Astrocyte (in vitro differentiated cells and primary cell): ENCODE data around the gene ZGRF1. TPM values are rescaled to one million over a fixed set of nuclear protein-coding genes. Genes with fewer than 3 reads are reported as not detected.

Source experiments
- DNase-seq: peaks from one replicate; pipeline ENCODE4 v3.0.0-alpha.2; 2010; ENCODE audit warnings: low read depth
- FAIRE-seq: peaks from 2 replicates; lab custom pipeline; 2011; peaks lifted over from hg19 to GRCh38; lab: Jason Lieb, UNC
- H2AFZ ChIP-seq: 2 replicates; pipeline ENCODE4 v1.6.0; 2012; ENCODE audit warnings: low read depth, low read length, inconsistent platforms
- H3K27ac ChIP-seq: 2 replicates; pipeline ENCODE4 v1.5.1; 2011; ENCODE audit warnings: low read depth, low read length, inconsistent platforms
- H3K27me3 ChIP-seq: 2 replicates; pipeline ENCODE4 v1.6.0; 2011; ENCODE audit warnings: low read length, inconsistent platforms; ENCODE audit not compliant: insufficient read depth
- H3K36me3 ChIP-seq: 2 replicates; pipeline ENCODE4 v1.5.1; 2011; ENCODE audit warnings: low read length, inconsistent platforms; ENCODE audit not compliant: insufficient read depth
- H3K4me1 ChIP-seq: 2 replicates; pipeline ENCODE4 v1.5.1; 2011; ENCODE audit warnings: low read length, inconsistent platforms; ENCODE audit not compliant: insufficient read depth
- H3K4me2 ChIP-seq: 2 replicates; pipeline ENCODE4 v1.6.0; 2012; ENCODE audit warnings: low read length, inconsistent platforms
- H3K4me3 ChIP-seq: 2 replicates; pipeline ENCODE4 v1.5.1; 2011; ENCODE audit warnings: low read depth, mild to moderate bottlenecking, low read length, inconsistent platforms; ENCODE audit not compliant: insufficient read depth
- H3K79me2 ChIP-seq: 2 replicates; pipeline ENCODE4 v1.6.0; 2012; ENCODE audit warnings: mild to moderate bottlenecking, low read length, inconsistent platforms; ENCODE audit not compliant: insufficient read depth
- H3K9ac ChIP-seq: 2 replicates; pipeline ENCODE4 v1.6.0; 2012; ENCODE audit warnings: mild to moderate bottlenecking, low read length, inconsistent platforms
- H3K9me3 ChIP-seq: 2 replicates; pipeline ENCODE4 v1.5.1; 2012; ENCODE audit warnings: low read depth, mild to moderate bottlenecking, low read length, inconsistent platforms; ENCODE audit not compliant: insufficient read depth
- H4K20me1 ChIP-seq: 2 replicates; pipeline ENCODE4 v1.6.0; 2012; ENCODE audit warnings: low read length, inconsistent platforms; ENCODE audit not compliant: insufficient read depth
- H3K27ac Mint-ChIP-seq: one replicate; pipeline ENCODE4 v1.8.0; 2021; ENCODE audit warnings: mild to moderate bottlenecking, mixed read lengths; ENCODE audit not compliant: unreplicated experiment
- H3K27me3 Mint-ChIP-seq: one replicate; pipeline ENCODE4 v1.8.0; 2021; ENCODE audit warnings: low read depth, mixed read lengths; ENCODE audit not compliant: unreplicated experiment
- H3K36me3 Mint-ChIP-seq: one replicate; pipeline ENCODE4 v1.8.0; 2021; ENCODE audit warnings: low read depth, mixed read lengths; ENCODE audit not compliant: unreplicated experiment
- H3K4me1 Mint-ChIP-seq: one replicate; pipeline ENCODE4 v1.8.0; 2021; ENCODE audit warnings: low read depth, mixed read lengths; ENCODE audit not compliant: unreplicated experiment
- H3K4me3 Mint-ChIP-seq: one replicate; pipeline ENCODE4 v1.8.0; 2021; ENCODE audit warnings: mild to moderate bottlenecking, moderate library complexity, mixed read lengths; ENCODE audit not compliant: unreplicated experiment
- H3K9me3 Mint-ChIP-seq: one replicate; pipeline ENCODE4 v1.8.0; 2021; ENCODE audit warnings: mild to moderate bottlenecking, mixed read lengths; ENCODE audit not compliant: unreplicated experiment
- EZH2 ChIP-seq: IDR thresholded peaks from 2 replicates; pipeline ENCODE4 v1.6.1; 2012; ENCODE audit warnings: mild to moderate bottlenecking, low read length, inconsistent platforms; ENCODE audit not compliant: insufficient read depth
- total RNA-seq: library from RNA; stranded (reverse); gene quantifications from 2 replicates; pipeline ENCODE4 v1.2.1, GENCODE V29; 2021
- TF ChIP-seq, protein P1 (sequence below): IDR thresholded peaks from 2 replicates; pipeline ENCODE4 v1.5.1; 2011; ENCODE audit warnings: low read depth, mild to moderate bottlenecking, inconsistent platforms, low read length, moderate library complexity; ENCODE audit not compliant: insufficient read depth

The ZGRF1 gene
- total RNA-seq, 1 donor from 2014 or later: 5.2 TPM

DNA sequence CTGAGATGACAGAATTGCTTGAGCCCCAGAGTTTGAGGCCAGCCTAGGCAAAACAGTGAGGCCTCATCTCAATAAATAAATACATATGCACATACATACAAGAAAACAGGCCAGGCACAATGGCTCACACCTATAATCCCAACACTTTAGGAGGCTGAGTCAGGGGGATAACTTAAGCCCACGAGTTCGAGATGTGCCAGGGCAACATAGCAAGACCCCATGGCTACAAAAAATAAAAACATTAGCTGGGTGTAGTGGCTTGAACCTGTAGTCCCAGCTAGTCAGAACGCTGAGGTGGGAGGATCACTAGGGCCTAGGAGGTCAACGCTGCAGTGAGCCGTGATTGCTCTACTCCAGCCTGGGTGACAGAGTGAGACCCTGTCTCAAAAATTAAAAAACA lies 69.2 kb downstream of the ZGRF1 start:
- Mint-ChIP-seq H3K4me1 (no peaks in the 10 kb centered on the region), H3K27me3 (no peaks in the 10 kb centered on the region), H3K9me3 (no peaks in the 10 kb centered on the region), H3K4me3 (no peak overlapping the region), H3K27ac (no peak overlapping the region), H3K36me3 (no peaks in the 10 kb centered on the region)
- TF ChIP-seq EZH2: no peak
- TF ChIP-seq, protein P1, sequence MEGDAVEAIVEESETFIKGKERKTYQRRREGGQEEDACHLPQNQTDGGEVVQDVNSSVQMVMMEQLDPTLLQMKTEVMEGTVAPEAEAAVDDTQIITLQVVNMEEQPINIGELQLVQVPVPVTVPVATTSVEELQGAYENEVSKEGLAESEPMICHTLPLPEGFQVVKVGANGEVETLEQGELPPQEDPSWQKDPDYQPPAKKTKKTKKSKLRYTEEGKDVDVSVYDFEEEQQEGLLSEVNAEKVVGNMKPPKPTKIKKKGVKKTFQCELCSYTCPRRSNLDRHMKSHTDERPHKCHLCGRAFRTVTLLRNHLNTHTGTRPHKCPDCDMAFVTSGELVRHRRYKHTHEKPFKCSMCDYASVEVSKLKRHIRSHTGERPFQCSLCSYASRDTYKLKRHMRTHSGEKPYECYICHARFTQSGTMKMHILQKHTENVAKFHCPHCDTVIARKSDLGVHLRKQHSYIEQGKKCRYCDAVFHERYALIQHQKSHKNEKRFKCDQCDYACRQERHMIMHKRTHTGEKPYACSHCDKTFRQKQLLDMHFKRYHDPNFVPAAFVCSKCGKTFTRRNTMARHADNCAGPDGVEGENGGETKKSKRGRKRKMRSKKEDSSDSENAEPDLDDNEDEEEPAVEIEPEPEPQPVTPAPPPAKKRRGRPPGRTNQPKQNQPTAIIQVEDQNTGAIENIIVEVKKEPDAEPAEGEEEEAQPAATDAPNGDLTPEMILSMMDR: no peak
- Histone ChIP-seq H3K4me1 (no peaks in the 10 kb centered on the region), H3K36me3 (no peaks in the 10 kb centered on the region), H3K4me2 (no peak overlapping the region), H3K9ac (no peak overlapping the region), H3K27me3 (no peaks in the 10 kb centered on the region), H3K4me3 (no peak overlapping the region), H3K27ac (no peak overlapping the region), H3K9me3 (no peaks in the 10 kb centered on the region), H3K79me2 (no peaks in the 10 kb centered on the region), H2AFZ (no peak overlapping the region), H4K20me1 (no peaks in the 10 kb centered on the region)
- DNase-seq (no peak), FAIRE-seq (no peak)

DNA sequence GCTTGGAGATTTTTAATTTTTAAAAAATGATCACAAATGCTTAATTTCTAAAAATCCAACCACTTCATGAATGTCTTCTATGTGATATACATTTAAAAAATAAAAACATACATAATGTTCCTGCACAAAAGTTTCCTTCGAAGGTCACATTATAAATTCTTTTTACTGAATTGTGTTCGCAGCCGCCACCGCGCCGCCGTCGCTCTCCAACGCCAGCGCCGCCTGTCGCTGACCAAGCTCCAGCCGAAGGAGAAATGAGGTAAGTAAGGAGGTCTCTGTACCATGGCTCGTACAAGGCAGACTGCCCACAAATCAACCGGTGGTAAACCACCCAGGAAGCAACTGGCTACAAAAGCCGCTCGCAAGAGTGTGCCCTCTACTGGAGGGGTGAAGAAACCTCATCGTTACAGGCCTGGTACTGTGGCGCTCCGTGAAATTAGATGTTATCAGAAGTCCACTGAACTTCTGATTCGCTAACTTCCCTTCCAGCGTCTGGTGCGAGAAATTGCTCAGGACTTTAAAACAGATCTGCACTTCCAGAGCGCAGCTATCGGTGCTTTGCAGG lies 71.9 kb downstream of the ZGRF1 start:
- Mint-ChIP-seq H3K4me3 (no peak overlapping the region), H3K27ac (no peak overlapping the region), H3K9me3 (no peaks in the 10 kb centered on the region), H3K4me1 (no peaks in the 10 kb centered on the region), H3K36me3 (no peaks in the 10 kb centered on the region), H3K27me3 (no peaks in the 10 kb centered on the region)
- no peaks in the 10 kb centered on the region for H3K4me1 ChIP-seq
- no peaks in the 10 kb centered on the region for H3K36me3 ChIP-seq
- no peak overlapping the region for H3K27ac ChIP-seq
- TF ChIP-seq, protein P1: no peak
- TF ChIP-seq EZH2: no peak
- H3K79me2 ChIP-seq: no peaks in the 10 kb centered on the region
- H4K20me1 ChIP-seq: no peaks in the 10 kb centered on the region
- H2AFZ ChIP-seq: no peak overlapping the region
- H3K4me3 ChIP-seq: no peak overlapping the region
- no peak overlapping the region for H3K4me2 ChIP-seq
- FAIRE-seq (no peak), DNase-seq (no peak)
- H3K9ac ChIP-seq: no peak overlapping the region
- no peaks in the 10 kb centered on the region for H3K27me3 ChIP-seq
- H3K9me3 ChIP-seq: no peaks in the 10 kb centered on the region

DNA sequence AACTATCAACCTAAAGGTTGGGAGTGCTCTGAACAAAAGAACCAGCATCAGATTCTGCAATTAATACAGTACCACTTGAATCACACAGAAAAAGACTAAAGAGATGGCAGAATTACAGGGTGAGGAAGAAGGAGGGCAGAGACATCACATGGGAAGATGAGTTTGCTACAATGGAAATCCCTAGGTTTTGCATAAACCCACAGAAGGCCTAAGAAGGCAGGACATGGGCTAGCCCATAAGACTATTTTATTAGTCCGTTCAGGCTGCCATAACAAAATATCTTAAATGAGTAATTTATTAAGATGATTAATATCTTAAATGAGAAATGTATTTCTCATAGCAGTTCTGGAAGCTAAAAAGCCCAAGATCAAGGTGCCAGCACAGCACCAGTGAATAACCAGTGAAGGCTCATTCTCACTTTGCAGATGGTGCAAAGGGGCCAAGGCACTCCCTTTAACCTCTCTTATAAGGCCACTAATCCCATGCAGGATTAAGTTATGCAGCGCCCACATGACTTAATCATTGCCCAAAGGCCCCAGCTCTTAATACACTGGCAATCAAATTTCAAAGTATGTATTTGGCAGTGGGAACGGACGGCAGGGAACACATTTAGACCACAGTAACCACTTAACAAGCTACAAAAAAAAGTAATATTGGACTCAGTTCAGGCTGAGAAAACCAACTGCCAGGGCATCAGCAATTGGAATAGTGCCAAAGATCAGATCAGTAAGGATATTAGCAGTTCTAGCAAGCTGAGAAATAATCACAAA lies 73.1 kb downstream of the ZGRF1 start:
- no peaks in the 10 kb centered on the region for H3K36me3 Mint-ChIP-seq
- Histone ChIP-seq H3K4me1 (no peaks in the 10 kb centered on the region), H3K27ac (no peak overlapping the region), H3K9me3 (no peaks in the 10 kb centered on the region), H4K20me1 (no peaks in the 10 kb centered on the region), H2AFZ (no peak overlapping the region), H3K9ac (no peak overlapping the region), H3K4me3 (no peak overlapping the region), H3K27me3 (no peaks in the 10 kb centered on the region), H3K36me3 (no peaks in the 10 kb centered on the region), H3K4me2 (no peak overlapping the region), H3K79me2 (no peaks in the 10 kb centered on the region)
- TF ChIP-seq, protein P1: no peak
- no peak for TF ChIP-seq EZH2
- no peak overlapping the region for H3K4me3 Mint-ChIP-seq
- H3K4me1 Mint-ChIP-seq: no peaks in the 10 kb centered on the region
- no peaks in the 10 kb centered on the region for H3K27me3 Mint-ChIP-seq
- FAIRE-seq (no peak), DNase-seq (no peak)
- H3K27ac Mint-ChIP-seq: no peak overlapping the region
- no peaks in the 10 kb centered on the region for H3K9me3 Mint-ChIP-seq
